HCT116 (cell line): Measurements from ENCODE around the gene MUC22. TPM values are rescaled to one million over a fixed set of nuclear protein-coding genes. Genes with fewer than 3 reads are reported as not detected.

Source experiments
- ATAC-seq: fragments of 200-7000 bp; cut with Tn5 transposase; 2 replicates; pipeline ENCODE4 v1.9.1; 2020; ENCODE audit warnings: mild to moderate bottlenecking, moderate library complexity
- BruUV-seq: library from RNA; stranded (reverse); fragments of 400-500 nt; replicated peaks from 2 replicates; lab custom pipeline; 2021; lab: Mats Ljungman, UMichigan
- CTCF ChIA-PET: fragments of 300-600 bp; sonication (Branson Sonifier 250); formaldehyde crosslinking; loops from one replicate; lab custom pipeline; 2021; ENCODE audit warnings: antibody characterized with exemption; lab: Charles Lee
- POLR2A ChIA-PET: fragments of 300-600, 350-600 bp; sonication (Branson Sonifier 250); formaldehyde crosslinking; loops from one replicate; lab custom pipeline; 2021; ENCODE audit warnings: antibody characterized with exemption; lab: Charles Lee
- RAD21 ChIA-PET, 2 experiments: fragments of 300-600 bp; sonication (Branson Sonifier 250); formaldehyde crosslinking; loops; one replicate each; lab custom pipeline; 2023; ENCODE audit warnings: low total read pairs in 2 of 2; ENCODE audit not compliant: uncharacterized antibody in 2 of 2, unreplicated experiment in 2 of 2, low non-redundant PET in 1 of 2; lab: Charles Lee
- DNase-seq: peaks from one replicate; pipeline ENCODE4 v3.0.0-alpha.2; 2010; ENCODE audit warnings: low read depth, low spot score
- H2AFZ ChIP-seq: fragments of 200-600 bp; shearing (Covaris generic), sonication (generic); 2 replicates; pipeline ENCODE4 v1.6.1; 2017; ENCODE audit warnings: low read depth, mixed run types, mixed read lengths, antibody characterized with exemption, low read length; ENCODE audit not compliant: poor library complexity, severe bottlenecking
- H3K27ac ChIP-seq: 2 replicates; pipeline ENCODE4 v1.5.1; 2012; ENCODE audit warnings: low read depth, low read length
- H3K27me3 ChIP-seq: fragments of 200-600 bp; sonication (generic); 2 replicates; pipeline ENCODE4 v1.6.1; 2016; ENCODE audit warnings: mixed run types, low read length, mixed read lengths; ENCODE audit not compliant: insufficient read depth
- H3K36me3 ChIP-seq, 2 experiments: fragments of 200-500 bp in 1 of 2; fragments of 200-600 bp in 1 of 2; sonication (Bioruptor generic) in 1 of 2; sonication (generic) in 1 of 2; 2 replicates each; pipeline versions ENCODE4 v1.5.1 to v1.6.1; 2014 to 2016; ENCODE audit warnings: low read length in 2 of 2, inconsistent platforms in 1 of 2, mixed read lengths in 1 of 2, mixed run types in 1 of 2; ENCODE audit not compliant: insufficient read depth in 2 of 2, control insufficient read depth in 1 of 2
- H3K4me1 ChIP-seq, 2 experiments: fragments of 200-600 bp in 1 of 2; sonication (generic) in 1 of 2; 2 replicates each; pipeline versions ENCODE4 v1.5.1 to v1.6.1; 2012 to 2017; ENCODE audit warnings: low read length in 2 of 2, inconsistent platforms in 1 of 2, mild to moderate bottlenecking in 1 of 2, mixed read lengths in 1 of 2, mixed run types in 1 of 2, moderate library complexity in 1 of 2; ENCODE audit not compliant: insufficient read depth in 2 of 2, control insufficient read depth in 1 of 2
- H3K4me2 ChIP-seq: fragments of 200-600 bp; sonication (generic); 2 replicates; pipeline ENCODE4 v1.6.1; 2017; ENCODE audit warnings: mixed run types, low read length, mixed read lengths
- H3K4me3 ChIP-seq, 2 experiments: fragments of 200-600 bp in 1 of 2; sonication (generic) in 1 of 2; replicated peaks in 1 of 2; 2 replicates each; pipeline ENCODE4 v1.5.1; 2011 to 2016; ENCODE audit warnings: low read length in 2 of 2, control low read depth in 1 of 2, low read depth in 1 of 2, mild to moderate bottlenecking in 1 of 2, mixed read lengths in 1 of 2, mixed run types in 1 of 2
- H3K79me2 ChIP-seq: fragments of 200-600 bp; sonication (generic); 2 replicates; pipeline ENCODE4 v1.6.1; 2017; ENCODE audit warnings: mild to moderate bottlenecking, mixed run types, low read length, moderate library complexity, mixed read lengths; ENCODE audit not compliant: insufficient read depth
- H3K9ac ChIP-seq: fragments of 200-600 bp; sonication (generic); 2 replicates; pipeline ENCODE4 v1.6.1; 2016; ENCODE audit warnings: low read length, mixed read lengths
- H3K9me2 ChIP-seq: fragments of 200-600 bp; sonication (generic), shearing (Covaris generic); 2 replicates; pipeline ENCODE4 v1.6.1; 2017; ENCODE audit warnings: mixed run types, mild to moderate bottlenecking, moderate library complexity; ENCODE audit not compliant: insufficient read depth
- H3K9me3 ChIP-seq, 2 experiments: fragments of 200-500 bp in 1 of 2; fragments of 200-600 bp in 1 of 2; sonication (Bioruptor generic) in 1 of 2; sonication (generic) in 1 of 2; 2 replicates each; pipeline ENCODE4 v1.6.1; 2014 to 2017; ENCODE audit warnings: low read length in 2 of 2, mixed read lengths in 2 of 2, inconsistent platforms in 1 of 2, low read depth in 1 of 2, mild to moderate bottlenecking in 1 of 2, mixed run types in 1 of 2, moderate library complexity in 1 of 2; ENCODE audit not compliant: control insufficient read depth in 1 of 2, insufficient read depth in 1 of 2
- H4K20me1 ChIP-seq: fragments of 200-600 bp; sonication (generic), shearing (Covaris generic); 2 replicates; pipeline ENCODE4 v1.6.1; 2017; ENCODE audit warnings: mixed run types, mild to moderate bottlenecking, moderate library complexity; ENCODE audit not compliant: insufficient read depth
- CBX3 ChIP-seq: IDR thresholded peaks from 2 replicates; pipeline ENCODE4 v1.6.1; 2012; ENCODE audit warnings: low read depth
- CEBPB ChIP-seq: IDR thresholded peaks from 2 replicates; pipeline ENCODE4 v1.6.1; 2012; ENCODE audit warnings: low read depth
- EZH2 ChIP-seq: fragments of 200-600 bp; sonication (generic); IDR thresholded peaks from 2 replicates; pipeline ENCODE4 v1.6.1; 2017; ENCODE audit warnings: antibody characterized with exemption, mixed run types
- POLR2A ChIP-seq: IDR thresholded peaks from 2 replicates; pipeline ENCODE4 v1.7.0; 2011; ENCODE audit warnings: borderline replicate concordance; ENCODE audit not compliant: insufficient read depth, insufficient read length; ENCODE audit errors: extremely low read depth
- SIN3A ChIP-seq: IDR thresholded peaks from 2 replicates; pipeline ENCODE4 v1.6.1; 2012; ENCODE audit warnings: low read depth
- SRF ChIP-seq: IDR thresholded peaks from 2 replicates; pipeline ENCODE4 v1.6.1; 2012; ENCODE audit warnings: low read depth
- ZFX ChIP-seq: fragments of 450-650 bp; IDR thresholded peaks from 2 replicates; pipeline ENCODE4 v1.6.1; 2017
- ZNF274 ChIP-seq: fragments of 200-500 bp; sonication (Bioruptor generic); IDR thresholded peaks from 2 replicates; pipeline ENCODE4 v1.6.1; 2014; ENCODE audit warnings: mild to moderate bottlenecking, low read depth, low read length, inconsistent platforms
- intact Hi-C: fragments of 100-400 bp; cut with micrococcal nuclease; formaldehyde crosslinking; loops from 2 replicates; pipeline ENCODE4 v1.10.0; 2022
- total RNA-seq: library from RNA; stranded (reverse); gene quantifications from one replicate; pipeline ENCODE4 v1.2.1, GENCODE V29; 2021; ENCODE audit not compliant: unreplicated experiment
- TF ChIP-seq, protein P1 (sequence below), 3 experiments: fragments of 200-600 bp in 1 of 3; sonication (generic) in 1 of 3; IDR thresholded peaks in 2 of 3; conservative IDR thresholded peaks in 1 of 3; 2 replicates each; pipeline ENCODE4 v1.5.1; 2012 to 2017; ENCODE audit warnings: low read depth in 2 of 3, low read length in 2 of 3, antibody characterized with exemption in 1 of 3, borderline replicate concordance in 1 of 3, control low read depth in 1 of 3, mild to moderate bottlenecking in 1 of 3, mixed read lengths in 1 of 3, mixed run types in 1 of 3, moderate library complexity in 1 of 3; ENCODE audit not compliant: insufficient read depth in 1 of 3
- TF ChIP-seq, protein P2 (sequence below): IDR thresholded peaks from 2 replicates; pipeline ENCODE4 v1.6.1; 2012; ENCODE audit warnings: low read depth

MUC22 gene
- total RNA-seq, 1 experiment from 2014 or later: not detected

DNA sequence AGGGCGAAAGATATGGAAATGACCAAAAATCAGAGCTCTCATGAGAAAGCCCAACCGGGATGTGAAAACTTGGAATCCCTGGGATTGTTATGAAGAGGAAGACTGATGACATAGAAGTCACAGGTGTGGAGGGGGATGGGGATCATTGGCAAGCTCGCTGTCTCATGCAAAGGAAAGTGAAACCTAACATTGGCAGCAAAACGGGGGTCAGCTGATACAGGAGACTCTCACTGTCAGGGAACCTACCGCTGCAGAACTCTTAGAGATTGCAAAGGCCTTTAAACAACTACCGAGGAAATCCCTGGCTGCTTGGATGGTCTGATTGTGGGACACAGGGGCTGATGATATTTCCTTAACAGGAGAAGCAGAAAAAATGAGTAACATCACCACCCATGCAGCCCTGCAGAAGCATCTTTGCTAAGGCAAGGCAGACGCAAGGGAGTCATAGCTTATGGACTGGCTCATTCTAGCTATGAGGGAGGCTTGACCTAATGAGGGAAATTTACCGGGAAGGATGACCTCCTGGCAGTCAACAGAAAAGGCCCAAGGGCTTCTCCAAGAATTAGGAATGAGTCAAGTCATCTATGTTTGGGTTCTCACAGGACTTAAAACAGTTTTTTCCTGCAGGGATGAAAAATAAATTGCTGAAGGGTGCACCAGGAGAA lies 19.7 kb upstream of the MUC22 start:
- ChIA-PET POLR2A (no interaction called here), RAD21 (no interaction called here), CTCF (no interaction called here)
- Histone ChIP-seq H3K9me2 (no peaks in the 10 kb centered on the region), H3K79me2 (no peaks in the 10 kb centered on the region), H3K27me3 (no peaks in the 10 kb centered on the region), H3K4me1 (no peaks in the 10 kb centered on the region), H4K20me1 (no peaks in the 10 kb centered on the region), H3K4me2 (no peak overlapping the region), H3K4me3 (no peak overlapping the region), H3K36me3 (no peaks in the 10 kb centered on the region), H2AFZ (no peak overlapping the region), H3K27ac (no peak overlapping the region), H3K9me3 (no peaks in the 10 kb centered on the region), H3K9ac (no peak overlapping the region)
- intact Hi-C loops: no loop called here
- no peak for ATAC-seq
- BruUV-seq: no TSS peak
- no peak for DNase-seq
- TF ChIP-seq, protein P1, sequence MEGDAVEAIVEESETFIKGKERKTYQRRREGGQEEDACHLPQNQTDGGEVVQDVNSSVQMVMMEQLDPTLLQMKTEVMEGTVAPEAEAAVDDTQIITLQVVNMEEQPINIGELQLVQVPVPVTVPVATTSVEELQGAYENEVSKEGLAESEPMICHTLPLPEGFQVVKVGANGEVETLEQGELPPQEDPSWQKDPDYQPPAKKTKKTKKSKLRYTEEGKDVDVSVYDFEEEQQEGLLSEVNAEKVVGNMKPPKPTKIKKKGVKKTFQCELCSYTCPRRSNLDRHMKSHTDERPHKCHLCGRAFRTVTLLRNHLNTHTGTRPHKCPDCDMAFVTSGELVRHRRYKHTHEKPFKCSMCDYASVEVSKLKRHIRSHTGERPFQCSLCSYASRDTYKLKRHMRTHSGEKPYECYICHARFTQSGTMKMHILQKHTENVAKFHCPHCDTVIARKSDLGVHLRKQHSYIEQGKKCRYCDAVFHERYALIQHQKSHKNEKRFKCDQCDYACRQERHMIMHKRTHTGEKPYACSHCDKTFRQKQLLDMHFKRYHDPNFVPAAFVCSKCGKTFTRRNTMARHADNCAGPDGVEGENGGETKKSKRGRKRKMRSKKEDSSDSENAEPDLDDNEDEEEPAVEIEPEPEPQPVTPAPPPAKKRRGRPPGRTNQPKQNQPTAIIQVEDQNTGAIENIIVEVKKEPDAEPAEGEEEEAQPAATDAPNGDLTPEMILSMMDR (IDR thresholded peaks at IDR 0.05 in 2 of 3, conservative IDR thresholded peaks at IDR 0.05 in 1 of 3; ENCODE audit: borderline replicate concordance in 1 of 3, insufficient read depth in 1 of 3, low read depth in 2 of 3, low read length in 2 of 3): no peak
- TF ChIP-seq SIN3A (no peak), CEBPB (no peak), ZFX (no peak), POLR2A (no peak), CBX3 (no peak), SRF (no peak)

DNA sequence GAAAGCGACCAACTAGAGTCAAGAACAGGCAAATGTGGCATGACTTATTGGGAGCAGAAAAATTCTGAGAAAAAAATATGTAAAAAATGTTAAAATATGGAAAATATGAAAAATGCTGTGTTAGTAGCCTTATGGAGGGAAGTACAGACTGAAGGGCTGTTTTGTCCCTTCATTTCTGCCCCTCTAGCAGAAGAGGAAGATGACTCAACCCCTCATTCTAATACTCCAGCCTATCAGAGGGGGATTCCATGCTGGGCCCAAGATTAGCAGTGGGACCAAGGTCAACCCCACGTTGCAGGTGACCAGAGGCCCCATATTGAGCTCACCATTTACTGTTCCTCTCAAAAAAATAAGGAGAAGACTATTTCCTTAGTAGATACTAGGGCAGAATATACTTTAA lies 18.4 kb upstream of the MUC22 start:
- ATAC-seq (no peak), DNase-seq (no peak)
- POLR2A ChIA-PET: no interaction called here
- no peak overlapping the region for H3K27ac ChIP-seq
- H3K4me3 ChIP-seq: no peak overlapping the region
- no peak overlapping the region for H2AFZ ChIP-seq
- H3K9me2 ChIP-seq: no peaks in the 10 kb centered on the region
- RAD21 ChIA-PET: no interaction called here
- H3K36me3 ChIP-seq: no peaks in the 10 kb centered on the region
- H3K79me2 ChIP-seq: no peaks in the 10 kb centered on the region
- TF ChIP-seq, protein P2, sequence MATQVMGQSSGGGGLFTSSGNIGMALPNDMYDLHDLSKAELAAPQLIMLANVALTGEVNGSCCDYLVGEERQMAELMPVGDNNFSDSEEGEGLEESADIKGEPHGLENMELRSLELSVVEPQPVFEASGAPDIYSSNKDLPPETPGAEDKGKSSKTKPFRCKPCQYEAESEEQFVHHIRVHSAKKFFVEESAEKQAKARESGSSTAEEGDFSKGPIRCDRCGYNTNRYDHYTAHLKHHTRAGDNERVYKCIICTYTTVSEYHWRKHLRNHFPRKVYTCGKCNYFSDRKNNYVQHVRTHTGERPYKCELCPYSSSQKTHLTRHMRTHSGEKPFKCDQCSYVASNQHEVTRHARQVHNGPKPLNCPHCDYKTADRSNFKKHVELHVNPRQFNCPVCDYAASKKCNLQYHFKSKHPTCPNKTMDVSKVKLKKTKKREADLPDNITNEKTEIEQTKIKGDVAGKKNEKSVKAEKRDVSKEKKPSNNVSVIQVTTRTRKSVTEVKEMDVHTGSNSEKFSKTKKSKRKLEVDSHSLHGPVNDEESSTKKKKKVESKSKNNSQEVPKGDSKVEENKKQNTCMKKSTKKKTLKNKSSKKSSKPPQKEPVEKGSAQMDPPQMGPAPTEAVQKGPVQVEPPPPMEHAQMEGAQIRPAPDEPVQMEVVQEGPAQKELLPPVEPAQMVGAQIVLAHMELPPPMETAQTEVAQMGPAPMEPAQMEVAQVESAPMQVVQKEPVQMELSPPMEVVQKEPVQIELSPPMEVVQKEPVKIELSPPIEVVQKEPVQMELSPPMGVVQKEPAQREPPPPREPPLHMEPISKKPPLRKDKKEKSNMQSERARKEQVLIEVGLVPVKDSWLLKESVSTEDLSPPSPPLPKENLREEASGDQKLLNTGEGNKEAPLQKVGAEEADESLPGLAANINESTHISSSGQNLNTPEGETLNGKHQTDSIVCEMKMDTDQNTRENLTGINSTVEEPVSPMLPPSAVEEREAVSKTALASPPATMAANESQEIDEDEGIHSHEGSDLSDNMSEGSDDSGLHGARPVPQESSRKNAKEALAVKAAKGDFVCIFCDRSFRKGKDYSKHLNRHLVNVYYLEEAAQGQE: no peak
- TF ChIP-seq CBX3 (no peak), EZH2 (no peak), ZNF274 (no peak)
- TF ChIP-seq, all 23 proteins: peak for 0
- no peaks in the 10 kb centered on the region for H4K20me1 ChIP-seq
- no peak overlapping the region for H3K9ac ChIP-seq
- CTCF ChIA-PET: no interaction called here
- BruUV-seq: no TSS peak
- H3K9me3 ChIP-seq: no peaks in the 10 kb centered on the region
- intact Hi-C loops: no loop called here
- no peaks in the 10 kb centered on the region for H3K27me3 ChIP-seq
- no peaks in the 10 kb centered on the region for H3K4me1 ChIP-seq
- no peak overlapping the region for H3K4me2 ChIP-seq
